Posterior cingulate gyrus (tissue), 11 donors: Measurements from ENCODE around the gene YJEFN3.
A peak's percentile ranks its signal among the peaks of the same experiment; 100 is the strongest.

Experiments used
- DNase-seq, 10 donors: peaks; one replicate each; pipeline versions ENCODE4 v3.0.0 to v3.0.0-alpha.2; 2020 to 2021; ENCODE audit warnings: mixed read lengths in 3 of 10
- intact Hi-C: fragments of 100-400 bp; cut with DNase I; formaldehyde crosslinking; loops from one replicate; pipeline ENCODE4 v1.15.1; 2023

YJEFN3 gene

GRCh38 chr19:19515642-19516519 lies 12.8 kb upstream of the YJEFN3 start, which contains the start of gene NDUFA13:
Gene NDUFA13, plus strand, starts transcription at chr19:19516225. Its CDS starts 14 bp downstream, at chr19:19516239.
- intact Hi-C loops = no loop called here
- peak; percentile 83 to 98 (median 92) for DNase-seq

- no peak for DNase-seq
- intact Hi-C loops = no loop called here
Observed at GRCh38 chr19:19517235-19517619, 11.5 kb upstream of the YJEFN3 start.

GRCh38 chr19:19520989-19521388 lies 7.7 kb upstream of the YJEFN3 start:
- DNase-seq = no peak
- intact Hi-C loops = no loop called here

GRCh38 chr19:19523177-19523576 lies 5.5 kb upstream of the YJEFN3 start:
- no peak for DNase-seq
- intact Hi-C loops = no loop called here

GRCh38 chr19:19524053-19524452 lies 4.7 kb upstream of the YJEFN3 start:
- intact Hi-C loops = no loop called here
- DNase-seq = no peak

- intact Hi-C loops = no loop called here
- peak in 1 of 10 donors; percentile 78 for DNase-seq
Observed at GRCh38 chr19:19525611-19526380, 2.9 kb upstream of the YJEFN3 start.

GRCh38 chr19:19526581-19527370 lies 1.9 kb upstream of the YJEFN3 start:
- intact Hi-C loops = no loop called here
- DNase-seq = peak in 1 of 10 donors; percentile 71

- intact Hi-C loops = no loop called here
- DNase-seq = peak in 1 of 10 donors; percentile 70
Observed at GRCh38 chr19:19527371-19527656, 1.4 kb upstream of the YJEFN3 start.

- intact Hi-C loops = no loop called here
- DNase-seq = no peak
Observed at GRCh38 chr19:19527674-19528625, 761 bp upstream of the YJEFN3 start.

GRCh38 chr19:19529783-19530422 lies 1.2 kb downstream of the YJEFN3 start:
- peak in 1 of 10 donors; percentile 63 for DNase-seq
- intact Hi-C loops = no loop called here

GRCh38 chr19:19530423-19530804 lies 1.7 kb downstream of the YJEFN3 start:
- intact Hi-C loops = no loop called here
- DNase-seq = peak in 4 of 10 donors; percentile 45 to 90 (median 72)

- intact Hi-C loops = no loop called here
- peak in 1 of 10 donors; percentile 72 for DNase-seq
Observed at GRCh38 chr19:19530889-19531288, 2.2 kb downstream of the YJEFN3 start.

- DNase-seq = peak; percentile 77 to 98 (median 90)
- intact Hi-C loops = loop anchor here (1.0 kb wide), 1 partner anchor 112 kb away; no protein-coding TSS in a partner anchor
Observed at GRCh38 chr19:19531951-19532805, 3.5 kb downstream of the YJEFN3 start.

- intact Hi-C loops = loop anchor here (1.0 kb wide), 1 partner anchor 111 kb away; no protein-coding TSS in a partner anchor
- no peak for DNase-seq
Observed at GRCh38 chr19:19532806-19533701, 4.3 kb downstream of the YJEFN3 start.

GRCh38 chr19:19533841-19534240 lies 5.1 kb downstream of the YJEFN3 start:
- intact Hi-C loops = no loop called here
- DNase-seq = no peak

GRCh38 chr19:19534556-19535265 lies 6.0 kb downstream of the YJEFN3 start:
- DNase-seq = peak in 1 of 10 donors; percentile 81
- intact Hi-C loops = no loop called here
